Progenitor cell of endocrine pancreas (in vitro differentiated cells): Measurements from ENCODE around the gene C1orf74. TPM values are rescaled to one million over a fixed set of nuclear protein-coding genes. Genes with fewer than 3 reads are reported as not detected.
"Not testable (repeated sequence)": the region's sequence is repeated elsewhere in the genome, so short reads cannot be mapped to it uniquely, and the experiment has no call there.

Experiments
- DNase-seq: peaks from one replicate; pipeline ENCODE4 v3.0.0; 2021; ENCODE audit warnings: low spot score; ENCODE audit not compliant: unreplicated experiment
- H3K27ac Mint-ChIP-seq: 2 replicates; pipeline ENCODE4 v1.8.0; 2021; ENCODE audit warnings: mild to moderate bottlenecking, moderate library complexity, mixed read lengths
- H3K27me3 Mint-ChIP-seq: 2 replicates; pipeline ENCODE4 v1.8.0; 2021; ENCODE audit warnings: mixed read lengths
- H3K36me3 Mint-ChIP-seq: 2 replicates; pipeline ENCODE4 v1.8.0; 2022; ENCODE audit warnings: mixed read lengths; ENCODE audit not compliant: insufficient read depth
- H3K4me1 Mint-ChIP-seq: 2 replicates; pipeline ENCODE4 v1.8.0; 2021; ENCODE audit warnings: low read depth, mixed read lengths
- H3K4me3 Mint-ChIP-seq: 2 replicates; pipeline ENCODE4 v1.8.0; 2021; ENCODE audit warnings: low read depth, mild to moderate bottlenecking, moderate library complexity, mixed read lengths
- H3K9me3 Mint-ChIP-seq: 2 replicates; pipeline ENCODE4 v1.8.0; 2021; ENCODE audit warnings: low read depth, mixed read lengths
- total RNA-seq: library from RNA; stranded (reverse); gene quantifications from 2 replicates; pipeline ENCODE4 v1.2.1, GENCODE V29; 2021
- TF ChIP-seq, protein P1 (sequence below): fragments of 200-600 bp; sonication (generic); IDR thresholded peaks from one replicate; pipeline ENCODE4 v1.5.0; 2021; ENCODE audit warnings: antibody characterized with exemption, mild to moderate bottlenecking; ENCODE audit not compliant: unreplicated experiment

C1orf74 gene
- total RNA-seq, 1 donor from 2014 or later = 2.5 TPM

DNA sequence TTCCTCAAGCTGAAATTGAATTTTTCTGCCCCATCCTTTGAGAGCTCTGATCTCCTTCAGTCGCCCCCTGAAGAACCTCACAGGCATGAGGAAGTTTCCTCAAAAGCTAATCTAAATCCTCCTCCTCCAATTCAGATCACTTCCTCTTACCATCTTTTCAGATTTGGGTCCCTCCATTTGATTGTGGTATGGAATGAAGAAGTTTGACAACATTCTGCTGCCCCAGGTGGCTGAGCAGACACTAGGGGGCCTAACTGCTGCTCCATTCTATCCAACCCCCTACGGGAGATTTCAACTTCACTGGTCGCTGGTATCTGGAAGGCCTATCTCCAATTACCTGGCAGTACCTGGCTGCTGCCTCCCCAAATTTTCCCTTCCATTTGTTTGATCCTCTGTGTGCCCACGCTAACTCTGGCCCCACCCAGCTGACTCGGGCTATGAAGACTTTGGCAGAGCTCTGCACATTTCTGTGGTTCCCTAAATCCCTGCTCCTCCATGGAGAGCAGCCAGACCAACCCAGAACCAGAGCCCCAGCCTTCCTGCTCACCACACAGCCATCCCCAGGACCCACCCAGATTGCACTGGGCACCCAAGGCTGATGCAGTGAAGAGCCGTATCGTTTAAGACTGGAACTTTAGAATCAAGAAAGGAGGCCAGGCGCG is 13.8 kb upstream of the C1orf74 start:
- Mint-ChIP-seq H3K36me3 (peaks cover 29% of the 10 kb centered on the region), H3K27ac (no peak overlapping the region), H3K9me3 (no peaks in the 10 kb centered on the region), H3K27me3 (no peaks in the 10 kb centered on the region), H3K4me1 (peaks cover 3% of the 10 kb centered on the region), H3K4me3 (no peak overlapping the region)
- no peak for DNase-seq
- TF ChIP-seq, protein P1, sequence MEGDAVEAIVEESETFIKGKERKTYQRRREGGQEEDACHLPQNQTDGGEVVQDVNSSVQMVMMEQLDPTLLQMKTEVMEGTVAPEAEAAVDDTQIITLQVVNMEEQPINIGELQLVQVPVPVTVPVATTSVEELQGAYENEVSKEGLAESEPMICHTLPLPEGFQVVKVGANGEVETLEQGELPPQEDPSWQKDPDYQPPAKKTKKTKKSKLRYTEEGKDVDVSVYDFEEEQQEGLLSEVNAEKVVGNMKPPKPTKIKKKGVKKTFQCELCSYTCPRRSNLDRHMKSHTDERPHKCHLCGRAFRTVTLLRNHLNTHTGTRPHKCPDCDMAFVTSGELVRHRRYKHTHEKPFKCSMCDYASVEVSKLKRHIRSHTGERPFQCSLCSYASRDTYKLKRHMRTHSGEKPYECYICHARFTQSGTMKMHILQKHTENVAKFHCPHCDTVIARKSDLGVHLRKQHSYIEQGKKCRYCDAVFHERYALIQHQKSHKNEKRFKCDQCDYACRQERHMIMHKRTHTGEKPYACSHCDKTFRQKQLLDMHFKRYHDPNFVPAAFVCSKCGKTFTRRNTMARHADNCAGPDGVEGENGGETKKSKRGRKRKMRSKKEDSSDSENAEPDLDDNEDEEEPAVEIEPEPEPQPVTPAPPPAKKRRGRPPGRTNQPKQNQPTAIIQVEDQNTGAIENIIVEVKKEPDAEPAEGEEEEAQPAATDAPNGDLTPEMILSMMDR = peak; percentile 15

DNA sequence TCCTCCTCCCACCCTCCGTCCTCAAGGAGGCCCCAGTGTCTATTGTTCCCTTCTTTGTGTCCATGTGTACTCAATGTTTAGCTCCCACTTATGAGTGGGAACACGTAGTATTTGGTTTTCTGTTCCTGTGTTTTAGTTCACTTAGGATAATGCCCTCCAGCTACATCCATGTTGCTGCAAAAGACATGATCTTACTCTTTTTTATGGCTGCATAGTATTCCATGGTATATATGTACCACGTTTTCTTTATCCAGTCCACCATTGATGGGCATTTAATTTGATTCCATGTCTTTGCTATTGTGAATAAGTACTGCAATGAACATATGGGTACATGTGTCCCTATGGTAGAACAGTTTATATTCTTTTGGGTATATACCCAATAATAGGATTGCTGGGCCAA is 9.4 kb upstream of the C1orf74 start:
- H3K4me1 Mint-ChIP-seq, DNase-seq, H3K27me3 Mint-ChIP-seq, H3K9me3 Mint-ChIP-seq, H3K4me3 Mint-ChIP-seq: not testable (repeated sequence)
- Mint-ChIP-seq H3K36me3 (peaks cover 50% of the 10 kb centered on the region), H3K27ac (peak overlapping the region; percentile 45)

DNA sequence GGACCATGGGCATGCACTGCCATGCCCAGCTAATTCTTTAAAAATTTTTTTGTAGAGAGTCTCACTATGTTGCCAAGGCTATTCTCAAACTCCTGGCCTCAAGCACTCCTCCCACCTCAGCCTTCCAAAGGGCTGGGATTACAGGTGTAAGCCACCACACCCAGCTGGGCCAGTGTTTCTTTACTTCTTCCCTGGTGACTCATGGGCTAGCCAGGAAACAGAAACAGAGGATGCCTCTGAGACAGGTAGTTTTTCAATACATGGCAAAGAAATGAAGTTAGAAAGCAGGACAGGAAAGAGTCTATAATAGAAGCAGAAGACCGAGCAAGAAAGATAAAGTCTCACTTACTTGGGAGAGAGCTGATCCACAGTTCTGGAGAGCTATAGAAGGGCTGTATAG is 7.6 kb upstream of the C1orf74 start:
- TF ChIP-seq, protein P1 = no peak
- no peak overlapping the region for H3K4me3 Mint-ChIP-seq

DNA sequence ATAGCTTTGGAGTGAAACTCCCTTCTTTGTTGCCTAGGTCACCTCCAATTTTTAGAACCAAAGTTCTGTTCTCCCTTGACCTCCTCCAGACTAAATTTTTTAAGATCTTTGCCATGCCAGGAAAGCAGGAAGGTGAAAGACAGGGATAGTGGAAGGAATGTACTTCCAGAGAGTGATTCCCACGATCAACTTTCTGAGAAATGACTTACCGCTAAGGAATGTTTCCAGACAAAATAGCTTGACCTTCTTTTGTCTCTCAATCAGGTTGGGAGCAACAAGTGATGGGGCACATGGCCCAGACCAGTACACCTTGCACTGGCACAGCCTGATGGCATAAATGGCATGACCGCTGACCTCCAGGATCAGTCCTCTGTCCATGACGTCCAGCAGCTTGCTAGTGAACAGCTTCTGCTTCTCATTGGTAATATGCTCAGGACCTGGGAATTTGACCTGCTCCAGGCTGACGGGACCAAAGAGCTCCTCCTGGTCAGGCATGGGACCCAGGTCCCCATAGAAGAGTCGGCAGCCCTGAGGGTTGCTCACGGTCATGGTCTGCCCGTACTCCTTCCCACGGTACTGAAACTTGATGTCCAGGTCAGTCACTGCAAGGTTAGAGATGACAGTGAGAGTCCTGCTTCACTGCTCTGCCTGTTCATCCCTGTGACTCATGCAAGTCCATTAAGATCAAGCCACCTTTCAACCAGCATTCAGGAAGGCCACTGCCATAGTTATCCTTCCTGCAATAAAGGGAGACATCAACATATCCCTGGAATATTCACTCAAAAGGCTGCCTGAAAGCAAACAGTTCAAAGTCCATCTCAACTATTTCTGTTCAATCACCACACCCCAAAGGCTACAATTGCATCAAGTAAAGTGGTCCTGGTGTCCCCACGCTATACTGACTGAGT is 6.2 kb upstream of the C1orf74 start:
- H3K4me3 Mint-ChIP-seq = no peak overlapping the region
- no peaks in the 10 kb centered on the region for H3K9me3 Mint-ChIP-seq
- TF ChIP-seq, protein P1 = no peak
- no peak overlapping the region for H3K27ac Mint-ChIP-seq
- H3K36me3 Mint-ChIP-seq = peaks cover 56% of the 10 kb centered on the region
- H3K27me3 Mint-ChIP-seq = no peaks in the 10 kb centered on the region
- DNase-seq = no peak
- H3K4me1 Mint-ChIP-seq = no peaks in the 10 kb centered on the region

More for the DNA sequence above, 7.6 kb upstream of the C1orf74 start:
- Mint-ChIP-seq H3K4me1 (no peaks in the 10 kb centered on the region), H3K36me3 (peaks cover 55% of the 10 kb centered on the region), H3K9me3 (no peaks in the 10 kb centered on the region), H3K27me3 (no peaks in the 10 kb centered on the region), H3K27ac (no peak overlapping the region)
- no peak for DNase-seq

DNA sequence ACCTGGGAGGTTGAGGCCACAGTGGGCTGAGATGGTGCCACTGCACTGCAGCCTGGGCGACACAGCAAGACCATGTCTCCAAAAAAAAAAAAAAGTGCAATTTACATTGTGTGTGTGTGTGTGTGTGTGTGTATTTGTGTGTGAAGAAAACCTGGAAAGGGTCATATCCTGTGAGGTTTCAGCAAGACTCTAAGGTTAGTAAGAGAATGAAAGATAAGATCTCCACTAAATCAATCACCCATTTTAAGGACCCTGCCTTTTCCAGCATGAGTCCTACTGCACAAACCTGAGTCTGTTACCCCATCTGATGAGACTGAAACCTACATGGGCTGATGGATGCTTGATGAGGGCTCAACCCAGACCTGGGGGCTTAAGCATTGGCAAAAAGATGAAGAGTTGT is 4.9 kb upstream of the C1orf74 start:
- H3K4me3 Mint-ChIP-seq = no peak overlapping the region
- DNase-seq = no peak
- no peaks in the 10 kb centered on the region for H3K9me3 Mint-ChIP-seq
- H3K4me1 Mint-ChIP-seq = peaks cover 2% of the 10 kb centered on the region
- peaks cover 55% of the 10 kb centered on the region for H3K36me3 Mint-ChIP-seq
- H3K27ac Mint-ChIP-seq = no peak overlapping the region
- H3K27me3 Mint-ChIP-seq = no peaks in the 10 kb centered on the region
- TF ChIP-seq, protein P1 = no peak
